GM18507 (cell line): ENCODE measurements around the gene PRLH.

Experiments
- DNase-seq: peaks from one replicate; pipeline ENCODE4 v3.0.0; 2011; ENCODE audit warnings: low read depth; ENCODE audit not compliant: insufficient read length; ENCODE audit errors: extremely low spot score
- FAIRE-seq: peaks from 2 replicates; lab custom pipeline; 2011; peaks lifted over from hg19 to GRCh38; lab: Jason Lieb, UNC

Gene PRLH

GRCh38 chr2:237538001-237538720 is 28.2 kb upstream of the PRLH start:
- DNase-seq (no peak), FAIRE-seq (no peak)

GRCh38 chr2:237538901-237539300 is 27.5 kb upstream of the PRLH start:
- FAIRE-seq (no peak), DNase-seq (no peak)

GRCh38 chr2:237539681-237540080 is 26.7 kb upstream of the PRLH start:
- no peak for DNase-seq
- FAIRE-seq, result no peak

GRCh38 chr2:237540223-237540775 is 26.1 kb upstream of the PRLH start:
- DNase-seq, result no peak
- no peak for FAIRE-seq

GRCh38 chr2:237540823-237541222 is 25.6 kb upstream of the PRLH start:
- FAIRE-seq (no peak), DNase-seq (no peak)

- no peak for FAIRE-seq
- DNase-seq, result no peak
Observed at GRCh38 chr2:237541243-237541642, 25.1 kb upstream of the PRLH start.

GRCh38 chr2:237542001-237542704 is 24.2 kb upstream of the PRLH start:
- no peak for DNase-seq
- no peak for FAIRE-seq

- DNase-seq (no peak), FAIRE-seq (no peak)
Observed at GRCh38 chr2:237546040-237546875, 20.1 kb upstream of the PRLH start.

GRCh38 chr2:237546876-237547395 is 19.4 kb upstream of the PRLH start:
- DNase-seq (no peak), FAIRE-seq (no peak)

- no peak for FAIRE-seq
Observed at GRCh38 chr2:237547841-237548416, 18.4 kb upstream of the PRLH start.

GRCh38 chr2:237549216-237549615 is 17.2 kb upstream of the PRLH start:
- FAIRE-seq (no peak), DNase-seq (no peak)

More at GRCh38 chr2:237547841-237548416, 18.4 kb upstream of the PRLH start:
- no peak for DNase-seq

- FAIRE-seq (no peak), DNase-seq (no peak)
Observed at GRCh38 chr2:237549643-237550415, 16.5 kb upstream of the PRLH start.

GRCh38 chr2:237551071-237551574 is 15.3 kb upstream of the PRLH start:
- DNase-seq (no peak), FAIRE-seq (no peak)

- no peak for DNase-seq
- FAIRE-seq, result no peak
Observed at GRCh38 chr2:237552908-237553307, 13.5 kb upstream of the PRLH start.

GRCh38 chr2:237553948-237554347 is 12.4 kb upstream of the PRLH start:
- FAIRE-seq, result no peak

GRCh38 chr2:237555560-237555959 is 10.8 kb upstream of the PRLH start:
- no peak for FAIRE-seq
- no peak for DNase-seq

More at GRCh38 chr2:237553948-237554347, 12.4 kb upstream of the PRLH start:
- DNase-seq, result no peak

GRCh38 chr2:237556773-237557632 is 9.4 kb upstream of the PRLH start:
- FAIRE-seq (peak; percentile 95), DNase-seq (peak; percentile 47)

- DNase-seq, result no peak
- FAIRE-seq, result no peak
Observed at GRCh38 chr2:237557633-237558015, 8.8 kb upstream of the PRLH start.
